ENCODE data around the gene PRR22.

Gene PRR22

DNA sequence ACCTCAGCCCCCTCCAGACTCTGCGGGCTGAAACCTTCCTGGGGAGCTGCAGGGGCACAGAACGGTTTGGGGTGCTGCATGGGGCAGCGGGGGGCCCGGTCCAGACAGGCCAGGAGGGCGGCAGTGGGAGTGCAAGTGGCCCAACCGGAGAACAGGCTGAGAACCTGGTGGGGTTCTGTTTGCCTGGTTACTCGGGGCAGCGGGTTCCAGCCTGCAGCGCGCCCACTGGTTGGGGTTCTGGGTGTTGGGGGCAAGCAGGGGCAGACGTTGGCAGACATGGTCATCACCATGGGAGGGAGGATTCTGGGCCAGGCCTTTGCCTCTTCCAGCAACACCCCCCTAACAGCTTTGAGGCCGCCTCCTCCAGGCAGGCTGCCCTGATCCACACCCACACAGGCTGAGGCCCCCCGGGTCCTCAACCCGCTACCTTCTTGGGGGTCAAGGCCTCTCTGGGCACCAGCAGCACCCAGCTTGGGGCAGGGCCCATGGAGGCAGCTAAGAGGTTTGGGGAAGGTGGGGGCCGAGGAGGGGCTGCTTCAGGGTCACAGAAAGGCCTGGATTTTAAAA, at the start of gene PRR22:
Gene PRR22, minus strand, starts transcription at position 166 of the 567 bp plus-strand sequence. Its CDS starts 86 bp downstream, at position 80.
- no peak within 1 kb of the TSS for H3K4me3 Mint-ChIP-seq
- H3K27me3 Mint-ChIP-seq = no peaks in the 10 kb centered on the region
- peaks cover 2% of the 10 kb centered on the region for H3K36me3 Mint-ChIP-seq
- H3K9me3 Mint-ChIP-seq (ENCODE audit: low read depth) = no peaks in the 10 kb centered on the region
- H3K27ac Mint-ChIP-seq = no peak within 1 kb of the TSS
- peaks cover 4% of the 10 kb centered on the region for H3K4me1 Mint-ChIP-seq (ENCODE audit: low read depth)

DNA sequence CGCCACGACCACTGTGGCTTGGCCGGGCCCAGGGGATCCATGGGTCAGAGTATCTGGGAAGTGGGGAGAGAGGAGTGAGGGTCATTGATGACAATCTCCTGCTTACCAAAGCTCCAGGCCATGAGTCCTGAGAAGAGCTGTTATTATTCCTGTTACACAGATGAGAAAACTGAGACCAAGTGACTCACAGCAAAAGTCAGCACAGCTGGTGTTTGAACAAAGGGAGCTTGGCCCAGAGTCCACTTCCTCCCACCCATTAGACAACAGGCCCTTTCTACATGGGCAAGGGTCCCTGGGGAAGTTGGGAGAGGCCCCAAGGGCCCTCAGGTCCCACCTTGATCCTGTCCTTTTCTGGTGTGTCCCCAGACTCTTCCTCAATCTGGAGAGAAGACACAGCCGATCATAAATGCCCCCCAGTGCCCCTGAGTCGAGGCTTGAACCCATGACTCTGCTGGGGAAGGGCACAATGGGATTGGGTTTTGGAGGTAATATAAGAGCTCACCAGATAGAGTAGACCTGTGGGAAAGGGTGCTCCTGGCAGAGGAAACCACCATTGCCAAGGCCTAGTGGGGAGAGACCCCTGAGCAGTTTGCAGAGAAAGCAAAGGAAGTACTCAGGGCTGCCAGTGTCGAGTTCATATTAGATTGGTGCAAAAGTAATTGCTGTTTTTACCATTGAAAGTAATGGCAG, 48.1 kb upstream of the PRR22 start:
- Mint-ChIP-seq H3K36me3 (no peaks in the 10 kb centered on the region), H3K27ac (no peak overlapping the region), H3K9me3 (ENCODE audit: low read depth) (no peaks in the 10 kb centered on the region), H3K4me3 (no peak overlapping the region), H3K27me3 (no peaks in the 10 kb centered on the region), H3K4me1 (ENCODE audit: low read depth) (peaks cover 3% of the 10 kb centered on the region)

DNA sequence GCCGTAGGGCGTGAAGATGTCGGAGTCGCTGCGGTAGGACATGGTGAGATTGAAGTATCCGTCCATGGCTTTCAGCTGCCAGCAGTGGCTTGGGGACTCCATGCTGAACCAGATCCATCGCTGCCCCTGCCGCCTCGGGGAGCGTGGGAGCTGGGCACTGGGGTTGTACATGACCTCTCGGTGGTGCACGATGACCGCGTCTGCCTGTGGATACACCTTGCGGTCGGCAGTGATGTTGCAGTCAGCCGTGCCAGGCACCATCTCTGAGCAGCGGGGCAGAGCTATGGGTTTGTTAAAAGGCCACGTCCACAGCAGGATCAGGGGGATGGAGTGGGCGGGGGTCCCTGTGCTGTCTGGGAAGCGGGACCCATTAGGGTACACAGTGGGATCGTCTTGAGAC, 47.5 kb upstream of the PRR22 start:
- Mint-ChIP-seq H3K36me3 (no peaks in the 10 kb centered on the region), H3K9me3 (ENCODE audit: low read depth) (no peaks in the 10 kb centered on the region), H3K4me1 (ENCODE audit: low read depth) (peaks cover 3% of the 10 kb centered on the region), H3K27me3 (no peaks in the 10 kb centered on the region), H3K4me3 (no peak overlapping the region), H3K27ac (no peak overlapping the region)

DNA sequence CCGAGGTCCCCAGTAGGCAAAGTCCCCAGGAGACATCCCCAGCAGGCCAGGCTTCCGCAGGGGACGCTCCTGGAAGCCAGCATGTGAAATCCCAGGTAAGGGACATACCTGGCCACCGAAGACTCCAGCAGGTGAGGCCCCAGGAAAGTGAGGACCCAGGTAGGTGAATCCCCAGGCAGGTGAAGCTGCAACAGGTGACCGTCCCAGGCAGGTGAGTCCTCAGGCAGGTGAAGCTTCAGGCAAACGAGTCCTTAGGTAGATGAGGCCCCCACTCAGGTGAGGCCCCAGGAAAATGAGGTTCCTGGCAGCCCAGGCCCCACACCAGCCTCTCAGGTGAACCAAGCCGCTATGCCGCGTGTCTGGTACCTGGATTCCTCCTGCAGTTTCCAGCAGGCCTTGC, 46.6 kb upstream of the PRR22 start:
- H3K9me3 Mint-ChIP-seq (ENCODE audit: low read depth) = no peaks in the 10 kb centered on the region
- no peak overlapping the region for H3K27ac Mint-ChIP-seq
- no peak overlapping the region for H3K4me3 Mint-ChIP-seq
- H3K4me1 Mint-ChIP-seq (ENCODE audit: low read depth) = peaks cover 9% of the 10 kb centered on the region
- no peaks in the 10 kb centered on the region for H3K36me3 Mint-ChIP-seq
- no peaks in the 10 kb centered on the region for H3K27me3 Mint-ChIP-seq

DNA sequence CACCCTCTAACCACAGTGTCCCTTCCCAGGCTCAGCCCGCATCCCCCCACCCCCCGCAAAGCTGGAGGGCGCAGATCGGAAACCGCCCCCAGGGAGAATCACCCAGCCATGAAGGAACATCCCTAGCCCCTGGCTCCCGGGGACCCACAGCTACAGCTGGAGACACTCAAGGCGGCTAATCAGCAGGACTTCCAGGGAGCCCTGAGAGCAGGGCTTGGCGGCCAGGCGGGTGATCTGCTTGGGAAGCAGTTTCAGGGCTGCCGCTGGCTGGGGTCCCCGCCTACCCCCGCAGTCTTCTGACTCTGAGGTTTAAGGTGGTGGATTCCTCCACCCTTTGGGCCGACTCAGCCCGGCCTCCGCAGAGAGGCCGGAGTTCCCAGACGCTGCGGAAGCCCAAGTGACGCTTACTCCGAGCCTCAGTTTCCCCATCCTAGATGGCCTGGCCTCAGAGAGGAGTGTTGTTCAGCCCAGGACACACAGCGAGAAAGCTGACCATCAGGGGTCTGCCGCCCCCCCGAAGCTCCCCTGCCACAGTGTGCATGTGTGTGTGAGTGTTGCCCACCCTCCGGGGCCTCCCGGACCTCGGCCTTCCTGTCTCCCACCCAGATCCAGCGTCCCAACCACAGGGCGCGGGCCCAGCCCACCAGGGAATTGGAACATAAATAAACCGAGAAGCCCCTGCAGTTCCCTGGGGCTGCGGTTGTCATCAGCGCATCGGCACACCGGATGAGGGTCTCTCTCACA, 45.2 kb upstream of the PRR22 start:
- H3K4me1 Mint-ChIP-seq (ENCODE audit: low read depth) = peaks cover 9% of the 10 kb centered on the region
- no peaks in the 10 kb centered on the region for H3K36me3 Mint-ChIP-seq
- H3K4me3 Mint-ChIP-seq = peak overlapping the region; percentile 68
- no peaks in the 10 kb centered on the region for H3K27me3 Mint-ChIP-seq
- H3K27ac Mint-ChIP-seq = no peak overlapping the region
- H3K9me3 Mint-ChIP-seq (ENCODE audit: low read depth) = no peaks in the 10 kb centered on the region

- Mint-ChIP-seq H3K4me1 (ENCODE audit: low read depth) (peaks cover 9% of the 10 kb centered on the region), H3K9me3 (ENCODE audit: low read depth) (no peaks in the 10 kb centered on the region), H3K27me3 (no peaks in the 10 kb centered on the region), H3K4me3 (peak overlapping the region; percentile 97), H3K36me3 (no peaks in the 10 kb centered on the region), H3K27ac (peak overlapping the region; percentile 98)
These were observed 44.4 kb upstream of the PRR22 start for GRCh38 chr19:5828661-5829566.

DNA sequence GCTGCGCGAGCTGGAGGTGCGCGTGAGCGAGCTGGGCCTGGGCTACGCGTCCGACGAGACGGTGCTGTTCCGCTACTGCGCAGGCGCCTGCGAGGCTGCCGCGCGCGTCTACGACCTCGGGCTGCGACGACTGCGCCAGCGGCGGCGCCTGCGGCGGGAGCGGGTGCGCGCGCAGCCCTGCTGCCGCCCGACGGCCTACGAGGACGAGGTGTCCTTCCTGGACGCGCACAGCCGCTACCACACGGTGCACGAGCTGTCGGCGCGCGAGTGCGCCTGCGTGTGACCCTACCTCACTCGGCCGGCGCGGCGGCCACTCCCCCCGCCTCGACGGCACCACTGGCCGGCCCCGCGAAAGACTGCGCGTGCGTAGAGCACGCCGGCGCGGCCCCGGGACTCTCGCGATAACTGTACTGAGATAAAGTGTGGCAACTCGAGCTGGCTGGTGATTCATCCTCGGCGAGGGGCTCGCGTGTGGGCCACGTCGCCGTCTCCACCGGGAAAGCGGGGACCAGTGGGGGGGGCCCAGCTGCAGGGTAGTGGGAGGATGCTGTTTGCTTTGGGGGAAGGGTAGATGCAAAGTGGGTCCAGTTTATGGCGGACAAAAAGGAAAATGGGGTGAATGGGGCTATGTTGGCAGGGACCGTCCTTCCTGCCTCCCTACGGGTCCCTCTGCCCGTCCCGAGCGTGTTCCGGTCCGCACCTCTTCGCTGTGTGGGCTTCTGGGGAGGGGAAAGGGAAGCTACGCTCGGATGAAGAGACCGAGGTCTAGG, 43.5 kb upstream of the PRR22 start:
- Mint-ChIP-seq H3K27me3 (no peaks in the 10 kb centered on the region), H3K27ac (peak overlapping the region; percentile 98), H3K4me3 (peak overlapping the region; percentile 97), H3K36me3 (no peaks in the 10 kb centered on the region), H3K4me1 (ENCODE audit: low read depth) (peaks cover 9% of the 10 kb centered on the region), H3K9me3 (ENCODE audit: low read depth) (no peaks in the 10 kb centered on the region)

DNA sequence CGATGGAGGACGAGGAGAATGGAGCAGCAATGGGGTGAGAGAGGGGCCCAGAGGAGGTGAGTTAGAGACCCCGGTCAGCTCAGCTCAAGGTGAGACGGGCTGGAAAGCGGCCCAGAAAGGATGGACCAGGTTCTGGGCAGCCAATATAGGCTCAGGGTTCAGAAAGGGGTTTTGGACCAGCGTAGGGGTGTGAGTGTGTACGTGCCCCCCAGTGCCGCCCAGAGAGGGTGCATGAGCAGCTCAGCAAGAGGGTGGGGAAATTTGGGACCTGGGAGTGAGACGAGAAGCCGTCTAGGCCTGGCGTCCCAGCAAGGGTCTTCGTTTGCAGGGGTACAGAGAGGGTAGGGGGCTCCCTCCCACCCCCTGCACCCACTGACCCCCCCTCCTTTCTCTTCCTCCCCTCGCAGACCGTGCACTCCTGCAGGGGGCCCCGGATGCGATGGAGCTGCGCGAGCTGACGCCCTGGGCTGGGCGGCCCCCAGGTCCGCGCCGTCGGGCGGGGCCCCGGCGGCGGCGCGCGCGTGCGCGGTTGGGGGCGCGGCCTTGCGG, 42.9 kb upstream of the PRR22 start:
- H3K4me3 Mint-ChIP-seq = peak overlapping the region; percentile 81
- peak overlapping the region; percentile 86 for H3K27ac Mint-ChIP-seq
- peaks cover 9% of the 10 kb centered on the region for H3K4me1 Mint-ChIP-seq (ENCODE audit: low read depth)
- H3K27me3 Mint-ChIP-seq = no peaks in the 10 kb centered on the region
- no peaks in the 10 kb centered on the region for H3K9me3 Mint-ChIP-seq (ENCODE audit: low read depth)
- no peaks in the 10 kb centered on the region for H3K36me3 Mint-ChIP-seq

GRCh38 chr19:5826531-5827341, 42.2 kb upstream of the PRR22 start:
- peak overlapping the region; percentile 81 for H3K4me3 Mint-ChIP-seq
- H3K27ac Mint-ChIP-seq = peak overlapping the region; percentile 86
- H3K9me3 Mint-ChIP-seq (ENCODE audit: low read depth) = no peaks in the 10 kb centered on the region
- no peaks in the 10 kb centered on the region for H3K36me3 Mint-ChIP-seq
- H3K27me3 Mint-ChIP-seq = no peaks in the 10 kb centered on the region
- H3K4me1 Mint-ChIP-seq (ENCODE audit: low read depth) = peaks cover 9% of the 10 kb centered on the region

DNA sequence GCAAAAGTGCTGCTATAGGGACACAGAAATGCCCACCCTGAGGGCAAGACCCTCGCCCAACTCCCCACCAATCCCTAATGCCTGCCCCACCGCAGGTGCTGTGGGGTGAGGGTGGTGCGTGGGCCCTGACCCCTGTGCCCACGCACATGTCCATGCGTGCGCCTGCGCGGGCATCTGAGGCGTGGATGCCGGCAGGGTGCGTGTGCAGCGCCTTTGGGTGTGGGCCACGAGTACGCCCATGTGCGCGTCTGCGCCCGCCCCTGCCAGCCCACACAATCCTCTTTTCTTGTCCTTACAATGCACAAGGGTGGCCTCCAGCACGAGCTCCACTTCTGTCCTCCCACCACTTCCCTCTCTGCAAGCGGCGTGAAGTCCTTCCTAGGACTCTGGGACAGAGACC, 40.6 kb upstream of the PRR22 start:
- Mint-ChIP-seq H3K4me3 (no peak overlapping the region), H3K36me3 (no peaks in the 10 kb centered on the region), H3K9me3 (ENCODE audit: low read depth) (no peaks in the 10 kb centered on the region)

GRCh38 chr19:5824751-5825150, 40.2 kb upstream of the PRR22 start:
- Mint-ChIP-seq H3K27me3 (no peaks in the 10 kb centered on the region), H3K36me3 (no peaks in the 10 kb centered on the region), H3K4me1 (ENCODE audit: low read depth) (peaks cover 9% of the 10 kb centered on the region), H3K27ac (no peak overlapping the region), H3K9me3 (ENCODE audit: low read depth) (no peaks in the 10 kb centered on the region), H3K4me3 (no peak overlapping the region)

More for the DNA sequence above, 40.6 kb upstream of the PRR22 start:
- no peak overlapping the region for H3K27ac Mint-ChIP-seq
- H3K27me3 Mint-ChIP-seq = no peaks in the 10 kb centered on the region
- peaks cover 9% of the 10 kb centered on the region for H3K4me1 Mint-ChIP-seq (ENCODE audit: low read depth)

- peaks cover 9% of the 10 kb centered on the region for H3K4me1 Mint-ChIP-seq (ENCODE audit: low read depth)
These were observed 39.2 kb upstream of the PRR22 start for GRCh38 chr19:5823579-5824281.

More at GRCh38 chr19:5823579-5824281, 39.2 kb upstream of the PRR22 start:
- Mint-ChIP-seq H3K9me3 (ENCODE audit: low read depth) (no peaks in the 10 kb centered on the region), H3K27ac (no peak overlapping the region), H3K27me3 (no peaks in the 10 kb centered on the region), H3K4me3 (no peak overlapping the region), H3K36me3 (no peaks in the 10 kb centered on the region)

Data from activated naive CD8-positive, alpha-beta T cell (primary cell).